Measurements from ENCODE around the gene SLC8B1. TPM values are rescaled to one million over a fixed set of nuclear protein-coding genes. Genes with fewer than 3 reads are reported as not detected.

The SLC8B1 gene
- polyA plus RNA-seq, 1 donor (not counting 4 experiments of a cell fraction or from before 2014, with no cell fraction given) = 8.0 TPM

- no peak overlapping the region for H3K27ac ChIP-seq (ENCODE audit: control insufficient read depth, insufficient read depth, low read length)
- no peak for FAIRE-seq
- no peak for TF ChIP-seq EZH2 (IDR thresholded peaks at IDR 0.05; ENCODE audit: low read length)
- no peak for TF ChIP-seq CTCF (optimal IDR thresholded peaks at IDR 0.05 in 1 of 3, IDR thresholded peaks at IDR 0.05 in 1 of 3, conservative IDR thresholded peaks at IDR 0.05 in 1 of 3; ENCODE audit: extremely low read depth in 1 of 3, insufficient read depth in 2 of 3, low read length in 3 of 3)
- no peaks in the 10 kb centered on the region for H3K9me3 ChIP-seq (ENCODE audit: control insufficient read depth, low read depth, low read length)
- no peak overlapping the region for H3K9ac ChIP-seq (ENCODE audit: control insufficient read depth, extremely low read depth, insufficient read depth, low read length)
- H3K9me1 ChIP-seq (ENCODE audit: control insufficient read depth, extremely low read depth, insufficient read depth, low read length) = no peaks in the 10 kb centered on the region
- H3K36me3 ChIP-seq (ENCODE audit: control insufficient read depth in 2 of 2, extremely low read depth in 1 of 2, insufficient read depth in 2 of 2, low read length in 2 of 2) = peaks cover 7 to 14% of the 10 kb centered on the region in 2 experiments
- no peaks in the 10 kb centered on the region for H3K4me1 ChIP-seq (ENCODE audit: control insufficient read depth, extremely low read depth, insufficient read depth, low read length)
- no peak for DNase-seq (ENCODE audit: low read depth, low spot score)
- no peak overlapping the region for H3K4me3 ChIP-seq (ENCODE audit: control insufficient read depth in 2 of 3, extremely low read depth in 1 of 3, insufficient read depth in 2 of 3, low read depth in 1 of 3, low read length in 3 of 3)
- H3K79me2 ChIP-seq (ENCODE audit: control insufficient read depth, insufficient read depth, low read length) = no peaks in the 10 kb centered on the region
- dilution Hi-C loops (cut with MboI; ENCODE audit: extremely low pct_ligation_motif_present, low sequenced_read_pairs) = no loop called here
- H3K4me2 ChIP-seq (ENCODE audit: control insufficient read depth, extremely low read depth, insufficient read depth, low read depth, low read length) = no peak overlapping the region
- no peak overlapping the region for H2AFZ ChIP-seq (ENCODE audit: control insufficient read depth, low read length)
- H4K20me1 ChIP-seq (ENCODE audit: control insufficient read depth, extremely low read depth, insufficient read depth, low read length) = no peaks in the 10 kb centered on the region
- no peaks in the 10 kb centered on the region for H3K27me3 ChIP-seq (ENCODE audit: control insufficient read depth, extremely low read depth, insufficient read depth, low read length)
Measured at GRCh38 chr12:113369391-113369985, 34.6 kb upstream of the SLC8B1 start.

- H3K79me2 ChIP-seq (ENCODE audit: control insufficient read depth, insufficient read depth, low read length) = no peaks in the 10 kb centered on the region
- no peaks in the 10 kb centered on the region for H3K27me3 ChIP-seq (ENCODE audit: control insufficient read depth, extremely low read depth, insufficient read depth, low read length)
- no peaks in the 10 kb centered on the region for H3K9me1 ChIP-seq (ENCODE audit: control insufficient read depth, extremely low read depth, insufficient read depth, low read length)
- H3K4me2 ChIP-seq (ENCODE audit: control insufficient read depth, extremely low read depth, insufficient read depth, low read depth, low read length) = no peak overlapping the region
- H3K36me3 ChIP-seq (ENCODE audit: control insufficient read depth in 2 of 2, extremely low read depth in 1 of 2, insufficient read depth in 2 of 2, low read length in 2 of 2) = peaks cover 5 to 10% of the 10 kb centered on the region in 2 experiments
- FAIRE-seq (no peak), DNase-seq (ENCODE audit: low read depth, low spot score) (no peak)
- H3K9me3 ChIP-seq (ENCODE audit: control insufficient read depth, low read depth, low read length) = no peaks in the 10 kb centered on the region
- dilution Hi-C loops (cut with MboI; ENCODE audit: extremely low pct_ligation_motif_present, low sequenced_read_pairs) = no loop called here
- no peaks in the 10 kb centered on the region for H4K20me1 ChIP-seq (ENCODE audit: control insufficient read depth, extremely low read depth, insufficient read depth, low read length)
- H3K4me1 ChIP-seq (ENCODE audit: control insufficient read depth, extremely low read depth, insufficient read depth, low read length) = no peaks in the 10 kb centered on the region
- no peak overlapping the region for H3K27ac ChIP-seq (ENCODE audit: control insufficient read depth, insufficient read depth, low read length)
- TF ChIP-seq CTCF (optimal IDR thresholded peaks at IDR 0.05 in 1 of 3, IDR thresholded peaks at IDR 0.05 in 1 of 3, conservative IDR thresholded peaks at IDR 0.05 in 1 of 3; ENCODE audit: extremely low read depth in 1 of 3, insufficient read depth in 2 of 3, low read length in 3 of 3) (no peak), EZH2 (IDR thresholded peaks at IDR 0.05; ENCODE audit: low read length) (no peak)
- no peak overlapping the region for H2AFZ ChIP-seq (ENCODE audit: control insufficient read depth, low read length)
- no peak overlapping the region for H3K4me3 ChIP-seq (ENCODE audit: control insufficient read depth in 2 of 3, extremely low read depth in 1 of 3, insufficient read depth in 2 of 3, low read depth in 1 of 3, low read length in 3 of 3)
- H3K9ac ChIP-seq (ENCODE audit: control insufficient read depth, extremely low read depth, insufficient read depth, low read length) = no peak overlapping the region
Measured at GRCh38 chr12:113368331-113368730, 33.4 kb upstream of the SLC8B1 start.

Data from keratinocyte (primary cell).